Loucy (cell line): ENCODE measurements around the gene PAK1.

Experiments used
- EZH2phosphoT487 ChIP-seq: fragments of 200-600 bp; IDR thresholded peaks from 2 replicates; pipeline ENCODE4 v1.6.1; 2018; ENCODE audit warnings: antibody characterized with exemption, mild to moderate bottlenecking, moderate library complexity, borderline replicate concordance
- TF ChIP-seq, protein P1 (sequence below): fragments of 200-600 bp; sonication (generic); conservative IDR thresholded peaks from 2 replicates; pipeline ENCODE4 v1.5.1; 2014; ENCODE audit warnings: mild to moderate bottlenecking, antibody characterized with exemption, low read length

GRCh38 chr11:77386178-77386577, 87.7 kb downstream of the PAK1 start:
- TF ChIP-seq, protein P1, sequence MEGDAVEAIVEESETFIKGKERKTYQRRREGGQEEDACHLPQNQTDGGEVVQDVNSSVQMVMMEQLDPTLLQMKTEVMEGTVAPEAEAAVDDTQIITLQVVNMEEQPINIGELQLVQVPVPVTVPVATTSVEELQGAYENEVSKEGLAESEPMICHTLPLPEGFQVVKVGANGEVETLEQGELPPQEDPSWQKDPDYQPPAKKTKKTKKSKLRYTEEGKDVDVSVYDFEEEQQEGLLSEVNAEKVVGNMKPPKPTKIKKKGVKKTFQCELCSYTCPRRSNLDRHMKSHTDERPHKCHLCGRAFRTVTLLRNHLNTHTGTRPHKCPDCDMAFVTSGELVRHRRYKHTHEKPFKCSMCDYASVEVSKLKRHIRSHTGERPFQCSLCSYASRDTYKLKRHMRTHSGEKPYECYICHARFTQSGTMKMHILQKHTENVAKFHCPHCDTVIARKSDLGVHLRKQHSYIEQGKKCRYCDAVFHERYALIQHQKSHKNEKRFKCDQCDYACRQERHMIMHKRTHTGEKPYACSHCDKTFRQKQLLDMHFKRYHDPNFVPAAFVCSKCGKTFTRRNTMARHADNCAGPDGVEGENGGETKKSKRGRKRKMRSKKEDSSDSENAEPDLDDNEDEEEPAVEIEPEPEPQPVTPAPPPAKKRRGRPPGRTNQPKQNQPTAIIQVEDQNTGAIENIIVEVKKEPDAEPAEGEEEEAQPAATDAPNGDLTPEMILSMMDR, result no peak
- no peak for TF ChIP-seq EZH2phosphoT487
